Ishikawa (cell line): ENCODE results near the gene THAP4.

Source experiments
- CEBPB ChIP-seq: IDR thresholded peaks from 2 replicates; pipeline ENCODE4 v1.6.1; 2012
- CREB1 ChIP-seq: IDR thresholded peaks from 2 replicates; pipeline ENCODE4 v1.6.1; 2012; ENCODE audit warnings: low read depth
- EGR1 ChIP-seq: IDR thresholded peaks from 2 replicates; pipeline ENCODE4 v1.6.1; 2012
- EP300 ChIP-seq: IDR thresholded peaks from 2 replicates; pipeline ENCODE4 v1.6.1; 2012; ENCODE audit warnings: borderline replicate concordance
- FOXM1 ChIP-seq: IDR thresholded peaks from 2 replicates; pipeline ENCODE4 v1.6.1; 2012; ENCODE audit warnings: low read depth, borderline replicate concordance
- MAX ChIP-seq: IDR thresholded peaks from 2 replicates; pipeline ENCODE4 v1.6.1; 2012
- NFIC ChIP-seq: IDR thresholded peaks from 2 replicates; pipeline ENCODE4 v1.6.1; 2012
- RAD21 ChIP-seq: IDR thresholded peaks from 2 replicates; pipeline ENCODE4 v1.6.1; 2012; ENCODE audit warnings: low read depth
- REST ChIP-seq: IDR thresholded peaks from 2 replicates; pipeline ENCODE4 v1.6.1; 2012; ENCODE audit warnings: low read depth, mild to moderate bottlenecking
- TAF1 ChIP-seq: IDR thresholded peaks from 2 replicates; pipeline ENCODE4 v1.6.1; 2012; ENCODE audit warnings: low read depth, mild to moderate bottlenecking
- TCF12 ChIP-seq: IDR thresholded peaks from 2 replicates; pipeline ENCODE4 v1.6.1; 2012; ENCODE audit warnings: low read depth
- TEAD4 ChIP-seq: IDR thresholded peaks from 2 replicates; pipeline ENCODE4 v1.6.1; 2012
- USF1 ChIP-seq: IDR thresholded peaks from 2 replicates; pipeline ENCODE4 v1.6.1; 2012
- YY1 ChIP-seq: IDR thresholded peaks from 2 replicates; pipeline ENCODE4 v1.6.1; 2012; ENCODE audit warnings: low read depth
- ZBTB7A ChIP-seq: IDR thresholded peaks from 2 replicates; pipeline ENCODE4 v1.6.1; 2012; ENCODE audit warnings: low read depth

THAP4 gene

GRCh38 chr2:241601841-241602240 lies 35.1 kb downstream of the THAP4 start:
- TF ChIP-seq FOXM1: no peak
- no peak for TF ChIP-seq CREB1
- TF ChIP-seq MAX: no peak
- TF ChIP-seq TAF1: no peak
- TF ChIP-seq REST: no peak
- TF ChIP-seq CEBPB: no peak
- no peak for TF ChIP-seq EP300
- TF ChIP-seq ZBTB7A: no peak
- no peak for TF ChIP-seq USF1
- TF ChIP-seq EGR1: no peak
- no peak for TF ChIP-seq YY1
- TF ChIP-seq RAD21: no peak
- TF ChIP-seq TCF12: no peak
- TF ChIP-seq NFIC: no peak
- no peak for TF ChIP-seq TEAD4

- TF ChIP-seq EGR1 (no peak), MAX (no peak), TEAD4 (no peak), YY1 (no peak), USF1 (no peak), RAD21 (no peak), EP300 (no peak), CEBPB (no peak)
These were observed 37.3 kb downstream of the THAP4 start for GRCh38 chr2:241599615-241600014.

- TF ChIP-seq RAD21 (peak; percentile 65), TCF12 (no peak), YY1 (no peak), USF1 (no peak)
These were observed 38.5 kb downstream of the THAP4 start for GRCh38 chr2:241598487-241598886.

- TF ChIP-seq USF1 (no peak), ZBTB7A (no peak), FOXM1 (no peak), REST (no peak), MAX (no peak), CEBPB (no peak), CREB1 (no peak), TCF12 (no peak), TEAD4 (no peak), YY1 (no peak), NFIC (no peak)
These were observed 38.9 kb downstream of the THAP4 start for GRCh38 chr2:241598061-241598460.

GRCh38 chr2:241597561-241597960 lies 39.4 kb downstream of the THAP4 start:
- TF ChIP-seq MAX (no peak), TCF12 (no peak), USF1 (no peak), YY1 (no peak), RAD21 (no peak), TAF1 (no peak), TEAD4 (no peak), EGR1 (no peak), REST (no peak), ZBTB7A (no peak), FOXM1 (no peak), CREB1 (no peak), CEBPB (no peak), NFIC (no peak), EP300 (no peak)
